HCT116 (cell line): Measurements from ENCODE around the gene SCN1B. TPM values are rescaled to one million over a fixed set of nuclear protein-coding genes. Genes with fewer than 3 reads are reported as not detected.

Source experiments
- ATAC-seq: fragments of 200-7000 bp; cut with Tn5 transposase; 2 replicates; pipeline ENCODE4 v1.9.1; 2020; ENCODE audit warnings: mild to moderate bottlenecking, moderate library complexity
- BruUV-seq: library from RNA; stranded (reverse); fragments of 400-500 nt; replicated peaks from 2 replicates; lab custom pipeline; 2021; lab: Mats Ljungman, UMichigan
- CTCF ChIA-PET: fragments of 300-600 bp; sonication (Branson Sonifier 250); formaldehyde crosslinking; loops from one replicate; lab custom pipeline; 2021; ENCODE audit warnings: antibody characterized with exemption; lab: Charles Lee
- POLR2A ChIA-PET: fragments of 300-600, 350-600 bp; sonication (Branson Sonifier 250); formaldehyde crosslinking; loops from one replicate; lab custom pipeline; 2021; ENCODE audit warnings: antibody characterized with exemption; lab: Charles Lee
- RAD21 ChIA-PET, 2 experiments: fragments of 300-600 bp; sonication (Branson Sonifier 250); formaldehyde crosslinking; loops; one replicate each; lab custom pipeline; 2023; ENCODE audit warnings: low total read pairs in 2 of 2; ENCODE audit not compliant: uncharacterized antibody in 2 of 2, unreplicated experiment in 2 of 2, low non-redundant PET in 1 of 2; lab: Charles Lee
- DNase-seq: peaks from one replicate; pipeline ENCODE4 v3.0.0-alpha.2; 2010; ENCODE audit warnings: low read depth, low spot score
- H2AFZ ChIP-seq: fragments of 200-600 bp; shearing (Covaris generic), sonication (generic); 2 replicates; pipeline ENCODE4 v1.6.1; 2017; ENCODE audit warnings: low read depth, mixed run types, mixed read lengths, antibody characterized with exemption, low read length; ENCODE audit not compliant: poor library complexity, severe bottlenecking
- H3K27ac ChIP-seq: 2 replicates; pipeline ENCODE4 v1.5.1; 2012; ENCODE audit warnings: low read depth, low read length
- H3K27me3 ChIP-seq: fragments of 200-600 bp; sonication (generic); 2 replicates; pipeline ENCODE4 v1.6.1; 2016; ENCODE audit warnings: mixed run types, low read length, mixed read lengths; ENCODE audit not compliant: insufficient read depth
- H3K36me3 ChIP-seq, 2 experiments: fragments of 200-500 bp in 1 of 2; fragments of 200-600 bp in 1 of 2; sonication (Bioruptor generic) in 1 of 2; sonication (generic) in 1 of 2; 2 replicates each; pipeline versions ENCODE4 v1.5.1 to v1.6.1; 2014 to 2016; ENCODE audit warnings: low read length in 2 of 2, inconsistent platforms in 1 of 2, mixed read lengths in 1 of 2, mixed run types in 1 of 2; ENCODE audit not compliant: insufficient read depth in 2 of 2, control insufficient read depth in 1 of 2
- H3K4me1 ChIP-seq, 2 experiments: fragments of 200-600 bp in 1 of 2; sonication (generic) in 1 of 2; 2 replicates each; pipeline versions ENCODE4 v1.5.1 to v1.6.1; 2012 to 2017; ENCODE audit warnings: low read length in 2 of 2, inconsistent platforms in 1 of 2, mild to moderate bottlenecking in 1 of 2, mixed read lengths in 1 of 2, mixed run types in 1 of 2, moderate library complexity in 1 of 2; ENCODE audit not compliant: insufficient read depth in 2 of 2, control insufficient read depth in 1 of 2
- H3K4me2 ChIP-seq: fragments of 200-600 bp; sonication (generic); 2 replicates; pipeline ENCODE4 v1.6.1; 2017; ENCODE audit warnings: mixed run types, low read length, mixed read lengths
- H3K4me3 ChIP-seq, 2 experiments: fragments of 200-600 bp in 1 of 2; sonication (generic) in 1 of 2; replicated peaks in 1 of 2; 2 replicates each; pipeline ENCODE4 v1.5.1; 2011 to 2016; ENCODE audit warnings: low read length in 2 of 2, control low read depth in 1 of 2, low read depth in 1 of 2, mild to moderate bottlenecking in 1 of 2, mixed read lengths in 1 of 2, mixed run types in 1 of 2
- H3K79me2 ChIP-seq: fragments of 200-600 bp; sonication (generic); 2 replicates; pipeline ENCODE4 v1.6.1; 2017; ENCODE audit warnings: mild to moderate bottlenecking, mixed run types, low read length, moderate library complexity, mixed read lengths; ENCODE audit not compliant: insufficient read depth
- H3K9ac ChIP-seq: fragments of 200-600 bp; sonication (generic); 2 replicates; pipeline ENCODE4 v1.6.1; 2016; ENCODE audit warnings: low read length, mixed read lengths
- H3K9me2 ChIP-seq: fragments of 200-600 bp; sonication (generic), shearing (Covaris generic); 2 replicates; pipeline ENCODE4 v1.6.1; 2017; ENCODE audit warnings: mixed run types, mild to moderate bottlenecking, moderate library complexity; ENCODE audit not compliant: insufficient read depth
- H3K9me3 ChIP-seq, 2 experiments: fragments of 200-500 bp in 1 of 2; fragments of 200-600 bp in 1 of 2; sonication (Bioruptor generic) in 1 of 2; sonication (generic) in 1 of 2; 2 replicates each; pipeline ENCODE4 v1.6.1; 2014 to 2017; ENCODE audit warnings: low read length in 2 of 2, mixed read lengths in 2 of 2, inconsistent platforms in 1 of 2, low read depth in 1 of 2, mild to moderate bottlenecking in 1 of 2, mixed run types in 1 of 2, moderate library complexity in 1 of 2; ENCODE audit not compliant: control insufficient read depth in 1 of 2, insufficient read depth in 1 of 2
- H4K20me1 ChIP-seq: fragments of 200-600 bp; sonication (generic), shearing (Covaris generic); 2 replicates; pipeline ENCODE4 v1.6.1; 2017; ENCODE audit warnings: mixed run types, mild to moderate bottlenecking, moderate library complexity; ENCODE audit not compliant: insufficient read depth
- EGR1 ChIP-seq: IDR thresholded peaks from 2 replicates; pipeline ENCODE4 v1.6.1; 2012; ENCODE audit warnings: low read depth
- ELF1 ChIP-seq: IDR thresholded peaks from 2 replicates; pipeline ENCODE4 v1.6.1; 2012; ENCODE audit warnings: low read depth, borderline replicate concordance
- EZH2 ChIP-seq: fragments of 200-600 bp; sonication (generic); IDR thresholded peaks from 2 replicates; pipeline ENCODE4 v1.6.1; 2017; ENCODE audit warnings: antibody characterized with exemption, mixed run types
- EZH2phosphoT487 ChIP-seq: fragments of 200-600 bp; IDR thresholded peaks from 2 replicates; pipeline ENCODE4 v1.6.1; 2018; ENCODE audit warnings: antibody characterized with exemption, borderline replicate concordance
- FOSL1 ChIP-seq: IDR thresholded peaks from 2 replicates; pipeline ENCODE4 v1.6.1; 2012; ENCODE audit warnings: low read depth
- POLR2A ChIP-seq: IDR thresholded peaks from 2 replicates; pipeline ENCODE4 v1.7.0; 2011; ENCODE audit warnings: borderline replicate concordance; ENCODE audit not compliant: insufficient read depth, insufficient read length; ENCODE audit errors: extremely low read depth
- RAD21 ChIP-seq: IDR thresholded peaks from 2 replicates; pipeline ENCODE4 v1.6.1; 2012; ENCODE audit warnings: low read depth, mild to moderate bottlenecking
- ZFX ChIP-seq: fragments of 450-650 bp; IDR thresholded peaks from 2 replicates; pipeline ENCODE4 v1.6.1; 2017
- ZNF274 ChIP-seq: fragments of 200-500 bp; sonication (Bioruptor generic); IDR thresholded peaks from 2 replicates; pipeline ENCODE4 v1.6.1; 2014; ENCODE audit warnings: mild to moderate bottlenecking, low read depth, low read length, inconsistent platforms
- intact Hi-C: fragments of 100-400 bp; cut with micrococcal nuclease; formaldehyde crosslinking; loops from 2 replicates; pipeline ENCODE4 v1.10.0; 2022
- total RNA-seq: library from RNA; stranded (reverse); gene quantifications from one replicate; pipeline ENCODE4 v1.2.1, GENCODE V29; 2021; ENCODE audit not compliant: unreplicated experiment

The SCN1B gene
- total RNA-seq, 1 experiment from 2014 or later = 6.6 TPM

- Histone ChIP-seq H3K9ac (no peak overlapping the region), H2AFZ (no peak overlapping the region), H3K27me3 (no peaks in the 10 kb centered on the region), H3K4me1 (peaks cover 0 to 8% of the 10 kb centered on the region in 2 experiments; a peak in 2 of 4 replicates), H3K27ac (no peak overlapping the region), H4K20me1 (no peaks in the 10 kb centered on the region), H3K4me2 (no peak overlapping the region), H3K9me3 (no peaks in the 10 kb centered on the region), H3K4me3 (no peak overlapping the region), H3K36me3 (no peaks in the 10 kb centered on the region), H3K79me2 (no peaks in the 10 kb centered on the region), H3K9me2 (no peaks in the 10 kb centered on the region)
- intact Hi-C loops = no loop called here
- DNase-seq (no peak), ATAC-seq (no peak)
- POLR2A ChIA-PET = no interaction called here
- BruUV-seq = no TSS peak
- CTCF ChIA-PET = interaction anchor here (0.6 to 3.3 kb wide), 2 partner anchors 10 to 14 kb away, joined by 3 to 25 read pairs; no protein-coding TSS in a partner anchor
- TF ChIP-seq POLR2A (no peak), FOSL1 (no peak), ZNF274 (no peak), EZH2phosphoT487 (no peak), ELF1 (no peak)
- RAD21 ChIA-PET = no interaction called here
These were observed 23.5 kb downstream of the SCN1B start for GRCh38 chr19:35053667-35054293.

- Histone ChIP-seq H3K4me1 (peaks cover 0 to 8% of the 10 kb centered on the region in 2 experiments; a peak in 2 of 4 replicates), H3K4me2 (no peak overlapping the region), H4K20me1 (no peaks in the 10 kb centered on the region), H3K27me3 (no peaks in the 10 kb centered on the region), H3K4me3 (no peak overlapping the region), H3K9me2 (no peaks in the 10 kb centered on the region), H3K9ac (no peak overlapping the region)
- intact Hi-C loops = no loop called here
- no TSS peak for BruUV-seq
- DNase-seq = no peak
- POLR2A ChIA-PET = interaction anchor here (1.7 kb wide), 1 partner anchor 12 kb away, joined by 5 read pairs; no protein-coding TSS in a partner anchor
- TF ChIP-seq ZFX = no peak
- TF ChIP-seq EGR1 = no peak
- no peak for TF ChIP-seq EZH2
- TF ChIP-seq ZNF274 = no peak
- no peak for TF ChIP-seq RAD21
- TF ChIP-seq, all 23 proteins: peak for 0
- CTCF ChIA-PET = interaction anchor here (1.6 to 3.3 kb wide), 4 partner anchors 11 to 87 kb away, joined by 3 to 25 read pairs (median 20); no protein-coding TSS in a partner anchor
- Histone ChIP-seq H2AFZ (no peak overlapping the region), H3K79me2 (no peaks in the 10 kb centered on the region), H3K27ac (no peak overlapping the region), H3K9me3 (no peaks in the 10 kb centered on the region), H3K36me3 (no peaks in the 10 kb centered on the region)
- ATAC-seq = no peak
- RAD21 ChIA-PET = no interaction called here
These were observed 24.4 kb downstream of the SCN1B start for GRCh38 chr19:35054626-35055025.
